ENCODE data around the gene ZNF683.
"Not testable (repeated sequence)": the region's sequence is repeated elsewhere in the genome, so short reads cannot be mapped to it uniquely, and the experiment has no call there.

DNA sequence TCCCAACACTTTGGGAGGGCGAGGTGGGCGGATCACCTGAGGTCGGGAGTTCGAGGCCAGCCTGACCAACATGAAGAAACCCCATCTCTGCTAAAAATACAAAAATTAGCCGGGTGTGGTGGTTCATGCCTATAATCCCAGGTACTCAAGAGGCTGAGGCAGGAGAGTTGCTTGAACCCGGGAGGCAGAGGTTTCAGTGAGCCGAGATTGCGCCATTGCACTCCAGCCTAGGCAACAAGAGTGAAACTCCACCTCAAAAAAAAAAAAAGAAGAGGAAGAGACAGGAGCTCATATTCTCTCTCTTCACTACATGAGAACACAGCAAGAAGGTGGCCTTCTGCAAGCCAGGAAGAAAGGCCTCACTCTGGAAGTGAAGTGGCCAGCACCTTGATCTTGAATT, 39.2 kb downstream of the ZNF683 start:
- TF ChIP-seq, protein P1, sequence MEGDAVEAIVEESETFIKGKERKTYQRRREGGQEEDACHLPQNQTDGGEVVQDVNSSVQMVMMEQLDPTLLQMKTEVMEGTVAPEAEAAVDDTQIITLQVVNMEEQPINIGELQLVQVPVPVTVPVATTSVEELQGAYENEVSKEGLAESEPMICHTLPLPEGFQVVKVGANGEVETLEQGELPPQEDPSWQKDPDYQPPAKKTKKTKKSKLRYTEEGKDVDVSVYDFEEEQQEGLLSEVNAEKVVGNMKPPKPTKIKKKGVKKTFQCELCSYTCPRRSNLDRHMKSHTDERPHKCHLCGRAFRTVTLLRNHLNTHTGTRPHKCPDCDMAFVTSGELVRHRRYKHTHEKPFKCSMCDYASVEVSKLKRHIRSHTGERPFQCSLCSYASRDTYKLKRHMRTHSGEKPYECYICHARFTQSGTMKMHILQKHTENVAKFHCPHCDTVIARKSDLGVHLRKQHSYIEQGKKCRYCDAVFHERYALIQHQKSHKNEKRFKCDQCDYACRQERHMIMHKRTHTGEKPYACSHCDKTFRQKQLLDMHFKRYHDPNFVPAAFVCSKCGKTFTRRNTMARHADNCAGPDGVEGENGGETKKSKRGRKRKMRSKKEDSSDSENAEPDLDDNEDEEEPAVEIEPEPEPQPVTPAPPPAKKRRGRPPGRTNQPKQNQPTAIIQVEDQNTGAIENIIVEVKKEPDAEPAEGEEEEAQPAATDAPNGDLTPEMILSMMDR (IDR thresholded peaks at IDR 0.05), result not testable (repeated sequence)
- not testable (repeated sequence) for TF ChIP-seq POLR2A, EP300 (IDR thresholded peaks at IDR 0.05)

Measured in tibial nerve (tissue), 4 donors.